Stimulated activated CD4-positive, alpha-beta T cell treated with anti-CD3 and anti-CD28 coated beads, Interleukin-1b, Interleukin-23, amount 100 ng/mL, for 24 hours (primary cell): Measurements from ENCODE around the gene TSR1.
A peak's percentile ranks its signal among the peaks of the same experiment; 100 is the strongest.
"Not testable (repeated sequence)": the region's sequence is repeated elsewhere in the genome, so short reads cannot be mapped to it uniquely, and the experiment has no call there.

Experiments
- DNase-seq, 4 experiments: peaks; one replicate each; pipeline ENCODE4 v3.0.0-alpha.2; 2020; ENCODE audit warnings: low read depth in 4 of 4, low spot score in 1 of 4

TSR1 gene

DNA sequence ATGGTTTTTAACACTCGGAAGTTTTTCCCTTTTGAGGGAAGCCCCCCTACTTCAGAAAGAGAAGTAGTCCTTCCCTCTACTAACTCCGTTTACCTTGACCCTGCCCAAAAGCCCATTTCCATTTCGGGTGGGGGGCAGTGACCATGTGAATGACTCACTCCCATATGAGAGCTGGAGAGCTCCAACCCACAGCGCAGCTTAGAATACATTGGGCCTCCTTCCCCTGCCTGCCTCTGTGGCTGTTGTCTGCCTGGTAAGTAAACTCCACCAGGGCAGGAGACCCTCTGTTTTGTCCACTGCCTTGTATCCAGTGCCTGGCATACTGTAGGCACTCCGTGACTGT lies 2.0 kb upstream of the TSR1 start:
- no peak for DNase-seq

DNA sequence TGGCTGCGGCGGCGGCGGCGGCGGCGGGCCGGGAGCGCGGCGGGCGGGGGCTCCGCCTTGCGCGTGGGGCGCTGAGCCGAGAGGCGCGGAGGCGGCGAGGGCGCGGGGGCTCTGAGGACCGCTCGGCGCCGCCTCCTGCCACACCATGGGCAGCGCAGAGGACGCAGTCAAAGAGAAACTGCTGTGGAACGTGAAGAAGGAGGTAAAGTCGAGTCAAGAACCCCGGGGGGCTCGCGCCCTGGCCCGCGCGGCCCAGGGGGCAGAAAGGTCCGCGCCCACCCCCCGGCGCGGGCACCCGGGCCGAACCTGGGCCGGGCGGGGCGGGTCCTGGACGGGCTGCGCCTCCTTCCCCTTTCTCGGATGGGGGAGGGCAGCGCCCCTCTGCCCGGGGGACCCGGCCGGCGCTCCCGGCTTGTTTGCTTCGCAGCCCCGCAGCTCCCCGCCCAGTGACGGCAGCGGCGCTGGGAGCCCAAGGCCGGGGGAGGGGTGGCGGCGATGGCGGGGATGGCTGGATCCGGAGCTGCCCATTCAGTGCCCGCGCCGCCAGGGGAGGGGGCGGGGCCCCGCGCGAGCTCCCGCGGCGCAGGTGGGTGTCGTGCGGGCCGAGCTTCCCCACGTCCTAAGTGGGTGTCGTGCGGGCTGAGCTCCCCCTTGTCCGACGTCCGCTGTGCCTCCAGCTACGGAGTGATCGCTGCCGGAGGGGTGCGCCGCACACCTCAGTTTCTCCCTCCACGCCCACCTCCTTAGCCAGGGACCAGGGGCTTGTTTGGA lies 1.5 kb upstream of the TSR1 start:
- peak in 3 of 4 experiments; percentile 32 to 57 (median 38) for DNase-seq

DNA sequence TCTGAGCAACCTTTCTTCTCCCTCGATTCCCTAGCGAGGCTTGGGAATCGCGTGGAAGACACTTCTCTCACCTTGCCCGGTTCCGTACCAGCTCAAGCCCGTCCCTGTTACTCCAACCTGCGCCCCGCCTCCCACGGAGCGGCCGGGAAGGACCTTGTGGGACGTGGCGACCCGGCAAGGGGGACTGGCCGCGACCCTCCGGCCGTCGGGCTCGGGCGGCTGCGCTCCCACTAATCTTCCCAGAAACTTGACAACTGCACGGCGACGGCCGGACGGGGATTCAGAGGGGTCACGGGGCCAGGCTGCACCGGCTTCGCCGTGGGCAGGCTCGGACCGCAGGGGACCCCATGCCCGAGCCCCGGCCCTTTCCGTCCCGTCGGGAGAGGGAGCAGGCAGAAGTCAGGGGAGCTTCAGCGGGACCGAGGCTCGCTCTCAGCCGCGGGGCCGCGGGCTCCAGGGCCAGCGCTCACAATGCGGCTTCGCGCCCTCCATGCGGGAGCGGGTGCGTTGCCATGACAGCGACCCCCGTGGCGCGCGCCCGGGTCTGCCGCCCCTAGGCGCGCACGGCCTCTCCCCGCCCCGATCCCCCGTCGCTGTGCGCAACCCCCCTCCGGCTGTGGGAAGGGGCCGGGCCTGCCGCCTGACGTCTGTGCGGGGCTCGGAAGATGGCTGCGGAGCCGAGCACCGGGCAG lies 741 bp upstream of the TSR1 start, which contains the start of gene SGSM2:
Gene SGSM2 (plus strand): TSS at position 650 of the 692 bp plus-strand sequence. CDS start 188 bp downstream, outside the sequence.
- peak; percentile 34 to 54 (median 47) for DNase-seq

DNA sequence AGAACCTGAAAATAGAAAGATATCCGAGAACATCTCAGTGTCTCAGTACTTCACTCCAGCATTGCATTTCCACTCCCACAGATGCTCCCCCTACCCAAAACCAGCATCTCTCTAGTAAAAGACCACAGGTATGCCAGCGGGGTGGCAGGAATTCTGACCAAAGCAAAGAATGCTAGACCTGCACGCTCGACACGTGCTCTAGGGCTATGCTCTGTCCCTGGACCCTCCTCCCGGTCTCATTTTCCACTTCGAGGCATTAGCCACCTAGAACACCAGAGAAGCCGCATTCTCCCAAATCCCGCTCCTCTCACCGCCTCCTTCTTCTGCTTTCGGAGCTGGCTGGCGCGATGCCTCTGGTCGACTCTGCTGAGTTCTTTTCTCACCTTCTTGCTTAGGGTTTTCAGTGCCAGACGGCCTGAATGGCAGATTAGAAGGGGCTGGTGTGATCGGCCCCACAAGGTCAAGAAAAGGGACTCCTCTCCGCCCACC lies 487 bp downstream of the TSR1 start:
- peak in 1 of 4 experiments; percentile 2 for DNase-seq

DNA sequence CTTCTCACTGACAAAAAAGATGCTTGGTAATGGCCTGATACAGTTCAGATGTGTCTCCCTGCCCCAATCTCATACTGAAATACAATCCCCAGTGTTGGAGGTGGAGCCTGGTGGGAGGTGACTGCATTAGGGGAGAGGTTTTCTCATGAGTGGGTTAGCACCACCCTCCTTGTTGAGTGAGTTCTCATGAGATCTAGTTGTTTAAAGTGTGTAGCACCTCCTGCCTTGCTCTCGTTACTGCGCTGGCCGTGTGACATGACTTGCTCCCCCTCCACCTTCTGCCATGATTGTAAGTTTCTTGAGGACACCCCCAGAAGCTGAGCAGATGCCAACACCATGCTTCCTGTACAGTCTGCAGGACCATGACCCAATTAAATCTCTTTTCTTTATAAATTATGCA lies 5.0 kb downstream of the TSR1 start:
- DNase-seq: no peak

DNA sequence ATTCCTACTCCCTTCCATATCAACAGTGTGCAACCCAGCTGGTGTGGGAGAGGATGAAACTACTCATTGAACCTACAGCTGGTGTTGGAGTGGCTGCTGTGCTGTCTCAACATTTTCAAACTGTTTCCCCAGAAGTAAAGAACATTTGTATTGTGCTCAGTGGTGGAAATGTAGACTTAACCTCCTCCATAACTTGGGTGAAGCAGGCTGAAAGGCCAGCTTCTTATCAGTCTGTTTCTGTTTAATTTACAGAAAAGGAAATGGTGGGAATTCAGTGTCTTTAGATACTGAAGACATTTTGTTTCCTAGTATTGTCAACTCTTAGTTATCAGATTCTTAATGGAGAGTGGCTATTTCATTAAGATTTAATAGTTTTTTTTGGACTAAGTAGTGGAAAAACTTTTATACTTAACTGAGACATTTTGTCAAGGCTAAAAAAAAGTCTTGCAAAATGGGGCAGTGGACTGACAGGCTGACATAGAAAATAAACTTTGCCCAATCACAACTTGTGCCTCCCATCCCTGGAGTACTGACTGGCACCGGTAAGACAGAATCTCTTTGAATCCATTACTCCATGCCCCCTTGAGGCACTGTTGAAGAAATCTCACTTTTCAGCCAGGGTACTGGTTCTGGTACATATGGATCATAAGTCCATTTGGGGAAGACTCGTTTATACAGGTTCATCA lies 12.5 kb downstream of the TSR1 start:
- DNase-seq: no peak

DNA sequence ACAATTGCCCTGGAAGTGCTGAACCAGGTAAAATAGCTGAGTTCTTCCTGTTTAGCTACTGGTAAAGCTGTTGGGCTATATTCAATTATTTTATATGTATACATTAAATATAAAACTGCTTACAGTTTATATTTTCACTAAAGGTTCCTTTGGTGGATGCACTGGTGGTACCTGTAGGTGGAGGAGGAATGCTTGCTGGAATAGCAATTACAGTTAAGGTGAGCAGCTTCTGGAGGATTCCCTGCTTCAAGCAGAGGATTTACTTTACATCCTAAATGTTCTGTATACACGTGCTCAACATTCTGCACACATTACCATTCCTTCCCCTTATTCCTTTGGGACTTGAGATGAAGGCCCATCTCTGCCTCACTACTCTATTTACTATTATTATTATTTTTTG lies 14.9 kb downstream of the TSR1 start:
- DNase-seq: no peak

DNA sequence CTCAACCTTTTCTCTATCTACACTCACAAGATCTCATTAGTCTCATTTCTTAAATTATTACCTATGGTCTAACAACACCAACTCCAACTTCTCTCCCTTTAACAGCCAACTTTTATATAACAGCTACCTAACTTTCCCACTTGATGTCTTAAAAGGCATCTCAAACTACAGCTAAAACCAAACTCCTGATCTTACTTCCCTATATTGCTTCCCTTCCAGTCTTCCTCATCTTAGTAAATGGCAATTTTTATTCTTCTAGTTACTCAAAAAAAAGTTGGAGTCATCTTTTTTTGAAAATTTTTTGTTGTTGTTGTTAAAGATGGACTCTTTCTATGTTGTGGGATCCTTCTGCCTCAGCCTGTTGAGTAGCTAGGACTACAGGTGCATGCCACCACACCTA lies 17.2 kb downstream of the TSR1 start:
- DNase-seq: no peak

DNA sequence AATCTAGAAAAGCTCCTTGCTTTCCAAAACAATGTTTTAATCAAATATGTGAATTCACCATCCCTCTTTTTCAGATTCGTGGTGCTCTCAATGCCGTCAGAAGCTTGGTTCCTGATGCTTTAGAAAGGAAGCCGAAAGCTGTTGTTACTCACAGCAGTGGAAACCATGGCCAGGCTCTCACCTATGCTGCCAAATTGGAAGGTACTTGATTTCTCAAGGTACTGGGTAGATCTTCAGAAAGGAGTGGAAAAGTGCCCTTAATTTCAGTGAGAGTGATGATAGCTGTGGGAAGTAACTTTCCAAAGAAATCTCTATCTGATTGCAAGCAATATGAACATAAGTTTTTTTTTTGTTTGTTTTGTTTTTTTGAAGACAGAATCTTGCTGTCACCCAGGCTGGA lies 18.5 kb downstream of the TSR1 start:
- DNase-seq: no peak

DNA sequence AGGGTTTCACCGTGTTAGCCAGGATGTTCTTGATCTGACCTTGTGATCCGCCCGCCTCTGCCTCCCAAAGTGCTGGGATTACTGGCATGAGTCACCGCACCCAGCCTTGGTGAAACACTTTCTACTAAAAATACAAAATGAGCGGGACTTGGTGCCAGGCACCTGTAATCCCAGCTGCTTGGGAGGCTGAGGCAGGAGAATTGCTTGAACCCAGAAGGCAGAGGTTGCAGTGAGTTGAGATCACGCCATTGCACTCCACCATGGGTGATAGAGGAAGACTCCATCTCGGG lies 19.4 kb downstream of the TSR1 start:
- DNase-seq: not testable (repeated sequence)

DNA sequence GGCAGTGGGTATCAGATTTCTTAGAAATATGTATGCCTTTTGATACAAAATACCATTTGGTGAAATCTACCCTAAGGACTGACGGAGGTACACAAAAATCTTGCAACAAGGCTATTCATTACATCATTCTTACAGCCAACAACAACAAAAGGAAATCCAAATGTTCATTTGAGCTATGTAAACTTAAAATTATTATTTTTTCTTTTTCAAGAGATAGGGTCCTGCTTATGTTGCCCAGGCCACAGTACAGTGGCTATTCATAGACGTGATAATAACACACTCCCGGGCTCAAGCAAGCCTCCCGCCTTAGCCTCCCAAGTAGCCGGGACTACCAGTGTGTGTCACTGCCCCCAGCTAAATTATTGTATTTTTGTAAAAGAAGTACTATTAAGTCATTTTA lies 23.5 kb downstream of the TSR1 start:
- DNase-seq: no peak

DNA sequence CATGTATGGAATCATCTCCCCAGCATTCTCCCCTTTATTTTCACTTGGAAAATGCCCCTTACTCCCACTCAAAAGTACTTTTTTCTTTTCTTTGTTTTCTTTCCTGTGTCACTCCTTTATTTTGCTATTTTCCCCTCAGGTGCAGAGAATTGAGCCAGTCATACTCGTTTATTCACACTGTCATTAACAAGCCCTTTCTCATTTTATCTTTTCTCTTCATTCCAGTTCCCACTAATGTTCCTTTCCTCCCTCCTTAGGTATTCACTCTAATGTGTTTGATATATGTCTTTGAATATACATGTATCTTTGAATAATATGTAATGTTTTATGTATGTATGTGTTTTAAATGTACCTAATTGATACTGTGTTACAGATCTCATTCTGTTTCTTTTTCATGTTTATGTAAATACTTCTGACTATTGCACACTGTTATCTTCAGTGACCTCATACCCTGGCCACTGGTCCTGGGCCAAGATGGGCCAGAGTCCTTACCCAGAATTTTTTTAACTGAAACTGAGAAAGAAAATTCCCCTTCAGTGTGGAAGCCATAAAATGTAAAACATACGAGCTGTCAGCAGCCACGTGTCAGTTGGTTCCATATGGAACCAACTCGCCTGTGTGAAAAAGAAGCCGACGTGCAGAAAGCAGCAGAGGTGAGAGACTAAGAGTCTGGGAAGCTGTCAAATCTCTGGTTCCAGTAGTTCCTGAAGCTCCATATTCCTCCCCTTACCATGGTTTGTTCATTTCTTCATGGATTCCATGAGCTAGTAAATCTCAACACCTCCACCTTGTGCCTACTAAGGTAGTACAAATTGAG lies 26.7 kb downstream of the TSR1 start:
- DNase-seq: no peak

DNA sequence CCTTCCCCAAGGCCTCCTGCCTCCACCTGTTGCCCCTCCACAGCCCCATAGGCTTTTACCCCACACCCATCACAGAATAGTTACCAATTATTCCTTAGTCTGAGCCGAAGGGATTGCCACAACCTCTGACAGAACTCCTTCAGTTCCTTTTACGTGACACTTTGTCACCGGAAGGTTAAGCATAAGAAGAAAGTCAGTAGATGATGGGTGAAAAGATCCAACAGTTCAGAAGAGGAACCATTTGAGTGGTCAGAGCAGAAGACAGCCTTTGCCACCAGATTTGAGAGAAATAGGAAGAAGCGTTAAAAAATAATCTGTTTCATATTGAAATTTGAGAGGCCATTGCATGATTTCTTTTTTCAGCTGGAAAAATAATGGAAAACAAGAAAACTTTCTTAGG lies 31.3 kb downstream of the TSR1 start:
- DNase-seq: no peak

DNA sequence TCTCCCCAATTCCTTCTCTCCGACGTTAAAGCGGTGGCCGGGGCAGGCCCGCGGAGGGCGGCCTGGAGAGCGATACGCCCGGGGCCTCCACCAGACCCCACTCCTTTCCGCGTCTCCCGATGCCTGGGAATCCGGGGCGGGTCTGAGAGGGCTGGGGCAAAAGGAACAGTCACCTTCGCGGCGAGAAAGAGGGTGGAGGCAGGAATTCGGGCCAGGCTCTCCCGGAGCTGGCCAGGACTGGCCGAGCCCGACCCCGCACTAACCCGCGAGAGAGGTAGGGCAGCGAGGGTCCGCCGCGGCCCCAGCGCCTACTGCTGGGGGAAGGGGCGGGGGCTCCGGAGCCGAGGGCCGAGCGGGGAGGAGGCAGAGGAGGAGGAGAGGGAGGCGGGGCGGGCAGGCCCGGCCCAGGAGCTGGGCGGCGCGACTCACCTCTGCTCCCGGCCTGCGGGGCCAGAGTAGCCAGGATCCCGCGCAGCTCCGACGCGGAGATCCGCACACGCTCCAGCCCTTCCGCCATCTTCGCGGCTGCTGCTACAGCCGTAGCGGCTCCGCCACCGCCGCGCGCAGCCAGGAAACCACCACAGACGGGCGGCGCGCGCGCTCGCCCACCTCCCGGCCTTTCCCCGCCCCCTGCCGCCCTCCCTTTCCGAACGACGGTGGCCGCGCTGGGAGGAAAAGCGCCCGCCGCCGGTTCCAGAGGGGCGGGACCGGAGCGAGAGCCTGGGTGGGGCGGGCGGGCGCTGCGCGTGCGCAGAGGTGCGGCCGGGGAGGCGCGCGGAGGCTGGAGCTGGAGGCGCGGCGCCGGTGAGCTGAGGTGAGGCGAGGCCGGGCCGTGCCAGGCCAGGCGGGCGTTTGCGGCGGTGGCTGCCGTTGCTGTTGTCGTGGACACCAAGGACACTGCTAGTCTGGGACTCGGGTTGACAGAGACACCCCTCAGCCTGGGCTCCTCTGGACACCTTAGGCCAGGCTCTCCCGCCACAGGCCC lies 32.8 kb downstream of the TSR1 start, which contains the start of the genes SMG6 and SRR:
Gene SMG6 (minus strand): TSS at position 582 of the 985 bp plus-strand sequence. CDS start 65 bp downstream, at position 517.
Gene SRR (plus strand): TSS at position 747 of the 985 bp plus-strand sequence. CDS start 11,611 bp downstream, outside the sequence.
- peak; percentile 82 to 93 (median 92) for DNase-seq

DNA sequence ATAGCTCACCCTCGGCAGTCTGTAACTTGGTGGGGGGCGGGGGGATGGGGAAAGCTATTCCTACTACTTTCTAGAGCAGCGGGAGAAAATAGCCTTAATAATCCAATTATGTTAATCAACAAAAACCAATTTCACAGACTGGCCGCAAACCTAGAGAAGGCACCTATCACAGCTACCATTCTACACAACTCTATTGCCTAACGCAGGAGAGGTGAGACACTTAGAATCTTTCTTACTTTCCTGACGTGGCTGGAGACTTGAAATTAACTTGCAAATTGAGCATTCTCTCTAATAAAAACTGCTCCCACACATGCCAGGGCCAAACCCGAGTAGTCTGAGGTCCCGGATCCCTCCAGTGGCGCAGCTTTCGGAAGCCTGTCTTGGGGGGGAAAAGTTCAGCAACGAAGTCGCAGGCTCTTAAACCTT lies 33.5 kb downstream of the TSR1 start:
- DNase-seq: no peak

DNA sequence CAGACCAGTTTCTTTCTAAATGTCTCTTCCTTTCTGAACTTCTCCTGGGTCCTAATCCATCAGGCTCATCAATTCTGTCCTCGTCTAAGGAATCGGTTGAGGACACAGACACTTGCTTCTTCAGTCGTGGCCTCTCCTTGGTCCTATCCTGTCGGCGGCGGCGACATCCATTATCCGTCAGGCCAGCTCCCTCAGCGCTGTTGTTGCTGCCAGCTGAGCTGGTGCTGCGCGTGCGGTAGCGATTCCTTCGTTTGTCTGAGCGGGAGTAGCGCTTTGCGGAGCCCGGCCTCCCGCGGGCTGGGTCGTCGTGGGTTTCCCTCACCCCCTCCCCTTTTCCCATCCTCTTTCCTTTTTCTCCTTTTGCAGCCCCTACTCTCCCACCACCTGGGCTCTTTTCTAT lies 36.5 kb downstream of the TSR1 start:
- no peak for DNase-seq

DNA sequence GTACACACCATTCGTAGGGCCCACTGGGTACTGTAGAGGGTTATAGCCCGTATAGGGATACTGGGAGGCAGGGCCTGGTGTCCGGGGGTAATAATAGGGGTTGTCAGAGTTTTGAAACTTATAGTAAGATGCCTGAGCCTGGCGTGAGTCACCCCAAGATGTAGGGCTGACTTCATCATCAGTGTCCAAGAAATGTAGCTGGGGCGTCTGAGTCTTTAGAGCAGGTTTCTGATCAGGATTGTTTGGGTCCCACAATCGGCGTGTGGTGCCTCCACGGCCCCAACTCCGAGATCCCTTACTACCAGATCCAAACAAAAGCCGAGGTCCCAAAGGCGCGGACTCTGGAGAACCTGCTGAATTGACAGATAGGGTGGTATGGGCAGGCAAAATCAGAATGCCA lies 37.1 kb downstream of the TSR1 start:
- no peak for DNase-seq

DNA sequence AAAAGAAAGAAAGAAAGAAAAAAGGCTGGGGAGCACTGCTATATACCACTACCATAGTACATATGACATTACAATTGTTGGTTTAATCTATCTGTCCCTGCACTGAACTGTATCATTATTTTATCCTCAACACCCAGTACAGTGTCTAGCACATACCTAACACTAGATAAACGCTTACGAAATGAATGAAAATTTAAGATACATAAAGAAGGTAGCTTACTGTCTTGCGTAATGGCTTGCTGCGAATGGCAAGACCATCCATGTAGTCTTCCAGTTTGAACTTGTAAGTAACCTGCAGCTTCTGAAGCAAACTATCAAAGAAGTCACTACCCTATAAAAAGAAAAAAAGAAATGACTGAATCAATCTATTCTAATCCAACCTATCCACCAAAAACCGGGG lies 39.2 kb downstream of the TSR1 start:
- DNase-seq: no peak

DNA sequence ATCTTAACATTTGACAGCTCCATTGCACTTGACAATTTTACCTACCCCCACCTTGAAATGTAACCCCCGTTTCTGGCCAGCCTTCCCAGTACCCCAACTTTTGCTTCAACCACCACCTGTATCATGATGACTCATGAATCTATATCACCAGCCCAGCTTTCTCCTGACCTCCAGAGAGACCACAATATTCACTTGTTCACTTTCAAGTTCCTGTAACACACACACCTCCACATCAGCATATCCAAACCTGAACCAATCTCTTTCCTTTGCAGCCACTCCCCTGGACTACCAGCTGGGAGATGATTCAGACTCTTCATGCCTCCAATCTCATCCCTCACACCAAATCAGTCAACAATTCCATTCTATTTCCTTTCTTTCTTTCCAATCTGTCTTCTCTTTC lies 40.7 kb downstream of the TSR1 start:
- DNase-seq: no peak

DNA sequence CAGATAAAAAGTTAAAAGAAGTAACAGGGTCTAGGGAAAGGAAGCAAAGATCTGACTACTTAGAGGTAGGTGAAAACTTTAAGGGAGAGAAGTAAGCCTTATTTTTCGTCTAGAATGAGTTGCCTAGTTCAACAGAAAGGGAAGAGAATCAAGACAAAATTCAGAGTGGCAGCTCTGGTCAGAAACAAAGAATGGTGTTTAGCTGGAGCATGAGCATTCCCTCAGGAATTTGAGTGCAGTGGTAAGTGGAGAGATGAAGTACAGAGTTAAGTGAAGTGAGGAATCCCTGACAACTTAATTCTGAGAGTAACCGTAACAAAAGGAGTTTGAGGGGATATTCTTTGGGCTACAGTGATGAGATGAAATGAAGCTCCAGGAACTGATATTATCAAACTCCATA lies 44.2 kb downstream of the TSR1 start:
- no peak for DNase-seq
